ENCODE results near the gene LRP1.

Gene LRP1

GRCh38 chr12:57146961-57147944, 19.0 kb downstream of the LRP1 start, which contains the start of gene LRP1-AS:
TSS of gene LRP1-AS (minus strand) at chr12:57147619.
- no peak for TF ChIP-seq CTCF (IDR thresholded peaks at IDR 0.05; ENCODE audit: insufficient read depth, missing control alignments)
- FAIRE-seq = no peak
- no peak for DNase-seq (ENCODE audit: insufficient read length, low spot score)

- TF ChIP-seq CTCF (IDR thresholded peaks at IDR 0.05; ENCODE audit: insufficient read depth, missing control alignments) = no peak
- DNase-seq (ENCODE audit: insufficient read length, low spot score) (no peak), FAIRE-seq (no peak)
Observed at GRCh38 chr12:57148469-57149244, 20.4 kb downstream of the LRP1 start.

GRCh38 chr12:57149245-57149900, 21.1 kb downstream of the LRP1 start:
- DNase-seq (ENCODE audit: insufficient read length, low spot score) (no peak), FAIRE-seq (no peak)
- no peak for TF ChIP-seq CTCF (IDR thresholded peaks at IDR 0.05; ENCODE audit: insufficient read depth, missing control alignments)

- FAIRE-seq (no peak), DNase-seq (ENCODE audit: insufficient read length, low spot score) (no peak)
- no peak for TF ChIP-seq CTCF (IDR thresholded peaks at IDR 0.05; ENCODE audit: insufficient read depth, missing control alignments)
Observed at GRCh38 chr12:57150400-57151000, 22.2 kb downstream of the LRP1 start.

GRCh38 chr12:57151741-57152630, 23.7 kb downstream of the LRP1 start:
- DNase-seq (ENCODE audit: insufficient read length, low spot score) (no peak), FAIRE-seq (no peak)
- no peak for TF ChIP-seq CTCF (IDR thresholded peaks at IDR 0.05; ENCODE audit: insufficient read depth, missing control alignments)

- no peak for TF ChIP-seq CTCF (IDR thresholded peaks at IDR 0.05; ENCODE audit: insufficient read depth, missing control alignments)
- DNase-seq (ENCODE audit: insufficient read length, low spot score) (no peak), FAIRE-seq (no peak)
Observed at GRCh38 chr12:57152639-57153038, 24.4 kb downstream of the LRP1 start.

Measured in D721Med (cell line).